Measurements from ENCODE around the gene LIPG. TPM values are rescaled to one million over a fixed set of nuclear protein-coding genes. Genes with fewer than 3 reads are reported as not detected.
"Not testable (repeated sequence)": the region's sequence is repeated elsewhere in the genome, so short reads cannot be mapped to it uniquely, and the experiment has no call there.

LIPG gene
- total RNA-seq, 1 donor from 2014 or later = 1.7 TPM

DNA sequence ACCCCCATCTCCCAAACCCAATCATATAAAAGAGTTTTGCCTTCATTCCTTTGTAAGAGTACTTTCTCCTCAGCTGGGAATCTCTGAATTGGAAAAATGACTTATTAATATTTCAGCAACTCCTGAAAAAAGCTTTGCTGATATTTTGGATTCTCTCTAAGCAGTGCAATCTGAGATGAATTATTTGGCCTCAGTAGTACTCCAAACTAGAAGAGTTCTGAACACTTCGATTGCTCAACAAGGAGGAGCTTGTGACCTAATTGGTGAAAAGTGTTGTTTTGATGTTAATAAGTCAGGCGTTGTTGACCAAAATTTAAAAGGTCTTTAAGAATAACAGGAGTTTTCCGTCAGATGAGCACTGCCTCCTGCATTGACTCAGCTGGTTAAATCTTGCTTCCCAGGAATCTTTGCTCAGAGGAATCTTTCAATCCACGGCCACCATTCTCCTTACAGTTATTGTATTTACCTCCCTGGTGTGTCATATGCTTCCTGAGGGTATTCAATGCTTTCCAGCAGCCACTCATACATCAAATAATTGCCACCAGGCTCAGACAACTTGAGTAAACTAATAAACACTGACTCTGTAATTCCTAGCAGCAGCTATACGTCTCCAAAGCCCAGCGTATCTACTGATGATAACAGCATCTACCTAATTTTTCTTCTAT lies 24.5 kb upstream of the LIPG start:
- intact Hi-C loops (cut with DNase I) = no loop called here
- no peak for DNase-seq (ENCODE audit: low spot score)

DNA sequence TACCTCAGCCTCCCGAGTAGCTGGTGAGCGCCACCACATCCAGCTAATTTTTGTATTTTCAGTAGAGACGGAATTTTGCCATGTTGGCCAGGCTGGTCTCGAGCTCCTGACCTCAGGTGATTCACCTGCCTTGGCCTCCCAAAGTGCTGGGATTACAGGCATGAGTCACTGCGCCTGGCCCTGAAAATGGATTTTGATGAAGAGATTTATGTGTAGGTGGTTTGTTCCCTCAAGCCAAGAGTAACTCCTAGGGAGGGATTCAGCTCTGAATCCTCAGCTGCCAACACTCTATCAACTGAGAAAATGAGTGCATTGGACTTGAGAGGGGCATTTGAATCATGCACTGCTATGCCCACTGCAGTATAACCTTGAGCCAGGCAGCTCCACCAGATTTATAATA lies 17.5 kb upstream of the LIPG start:
- intact Hi-C loops (cut with DNase I) = no loop called here
- DNase-seq (ENCODE audit: low spot score) = no peak

DNA sequence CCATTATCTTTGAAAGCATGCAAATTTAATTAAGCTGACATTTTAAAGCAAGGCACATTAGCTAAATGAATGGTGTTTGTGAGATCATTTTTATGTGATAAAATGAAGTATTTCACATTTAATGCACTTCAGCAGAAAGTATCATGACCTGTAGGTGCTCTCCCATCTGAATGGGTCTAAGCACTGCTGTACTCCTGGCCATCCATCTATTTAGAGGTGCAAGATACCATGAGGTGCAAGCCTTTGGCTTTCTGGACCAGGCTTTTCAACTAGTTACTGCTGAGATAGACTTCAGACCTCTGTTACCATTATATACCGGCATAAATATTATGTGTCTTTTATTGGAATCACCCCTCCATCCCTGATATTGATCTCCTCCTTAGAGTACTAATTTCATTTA lies 15.6 kb upstream of the LIPG start:
- no peak for DNase-seq (ENCODE audit: low spot score)
- intact Hi-C loops (cut with DNase I) = no loop called here

DNA sequence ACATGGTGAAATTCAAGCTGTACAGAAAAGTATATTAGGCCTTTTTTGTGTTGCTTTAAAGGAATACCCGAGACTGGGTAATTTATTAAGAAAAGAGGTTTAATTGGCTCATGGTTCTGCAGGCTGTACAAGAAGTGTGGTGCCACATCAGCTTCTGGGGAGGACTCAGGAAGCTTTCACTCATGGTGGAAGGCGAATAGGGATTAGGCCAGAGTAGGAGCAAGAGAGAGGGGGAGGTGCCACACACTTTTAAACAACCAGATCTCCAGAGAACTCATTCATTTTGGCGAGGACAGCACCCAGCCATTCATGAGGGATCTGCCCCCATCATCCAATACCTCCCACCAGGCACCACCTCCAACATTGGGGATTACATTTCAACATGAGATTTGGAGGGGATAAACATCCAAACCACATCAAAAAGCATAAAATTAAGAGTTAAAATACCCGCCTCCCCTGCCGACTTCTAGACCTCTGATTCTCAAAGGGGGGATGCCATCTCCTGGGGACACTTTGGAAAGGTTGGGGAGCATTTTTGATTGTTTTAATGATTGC lies 15.1 kb upstream of the LIPG start:
- DNase-seq (ENCODE audit: low spot score) = no peak
- intact Hi-C loops (cut with DNase I) = no loop called here

DNA sequence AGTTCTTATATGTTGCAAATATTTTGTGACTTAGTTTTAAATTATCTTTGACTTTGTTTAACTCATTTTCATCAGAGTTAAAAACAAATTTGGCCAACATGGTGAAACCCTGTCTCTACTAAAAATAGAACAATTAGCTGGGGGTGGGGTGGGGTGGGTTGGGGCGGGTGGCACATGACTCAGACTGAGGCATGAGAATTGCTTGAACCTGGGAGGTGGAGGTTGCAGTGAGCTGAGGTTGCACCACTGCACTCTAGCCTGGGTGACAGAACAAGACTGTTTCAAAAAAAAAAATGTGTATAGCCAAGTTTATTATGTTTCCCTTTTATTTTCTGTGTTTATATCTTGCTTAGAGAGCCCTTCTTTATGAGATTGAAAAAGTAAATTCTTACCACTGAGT lies 14.2 kb upstream of the LIPG start:
- no peak for DNase-seq (ENCODE audit: low spot score)
- intact Hi-C loops (cut with DNase I) = no loop called here

DNA sequence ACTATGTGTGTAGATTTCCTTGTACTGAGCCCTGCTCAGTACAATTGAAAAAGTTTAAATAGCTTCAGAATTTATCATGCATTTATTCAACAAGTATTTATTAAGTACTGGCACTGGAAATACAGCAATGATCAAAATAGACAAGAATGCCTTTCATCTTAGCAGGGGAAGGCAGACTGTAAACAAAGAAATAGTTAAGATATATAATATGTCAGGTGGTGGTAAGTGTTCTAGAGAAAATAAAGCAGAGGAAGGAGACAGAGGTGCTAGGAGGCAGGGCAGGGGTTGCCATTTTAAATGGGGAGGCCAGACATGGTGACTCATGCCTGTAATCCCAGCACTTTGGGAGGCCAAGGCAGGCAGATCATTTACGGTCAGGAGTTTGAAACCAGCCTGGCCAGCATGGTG lies 13.6 kb upstream of the LIPG start:
- DNase-seq (ENCODE audit: low spot score) = no peak
- intact Hi-C loops (cut with DNase I) = no loop called here

DNA sequence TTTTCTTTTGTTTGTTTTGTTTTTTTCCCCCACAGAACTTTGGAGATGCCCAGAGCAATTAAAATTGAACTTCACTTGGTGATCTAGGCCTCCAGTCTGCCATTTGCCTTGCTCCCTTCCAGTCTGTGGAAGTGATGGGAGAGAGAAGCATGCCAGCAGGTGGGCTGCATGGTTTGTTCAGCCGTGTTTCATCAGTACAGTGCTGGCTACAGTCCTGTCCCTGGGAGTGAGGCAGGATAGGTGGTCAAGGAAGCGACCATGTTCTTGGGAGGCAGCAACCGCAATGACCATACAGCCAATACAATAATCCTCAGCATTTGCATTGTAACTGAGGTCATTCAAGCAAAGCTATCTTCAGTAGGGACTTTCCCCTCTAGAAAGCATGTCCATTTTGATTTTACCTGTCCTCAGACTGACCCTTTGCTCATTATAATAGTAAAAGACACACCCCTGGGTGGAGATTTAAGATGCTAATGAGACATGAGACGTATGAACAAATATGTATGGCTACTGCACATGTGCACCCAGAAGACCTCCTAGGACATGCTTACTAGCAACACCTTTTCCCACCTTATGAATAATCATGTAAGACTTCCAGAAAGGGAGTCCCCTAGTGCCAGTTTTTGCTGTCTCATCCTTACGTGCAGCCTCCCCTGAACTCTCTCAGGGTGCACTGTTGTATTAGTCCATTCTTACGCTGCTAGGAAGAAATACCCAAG lies 11.1 kb upstream of the LIPG start:
- intact Hi-C loops (cut with DNase I) = no loop called here
- DNase-seq (ENCODE audit: low spot score) = no peak

DNA sequence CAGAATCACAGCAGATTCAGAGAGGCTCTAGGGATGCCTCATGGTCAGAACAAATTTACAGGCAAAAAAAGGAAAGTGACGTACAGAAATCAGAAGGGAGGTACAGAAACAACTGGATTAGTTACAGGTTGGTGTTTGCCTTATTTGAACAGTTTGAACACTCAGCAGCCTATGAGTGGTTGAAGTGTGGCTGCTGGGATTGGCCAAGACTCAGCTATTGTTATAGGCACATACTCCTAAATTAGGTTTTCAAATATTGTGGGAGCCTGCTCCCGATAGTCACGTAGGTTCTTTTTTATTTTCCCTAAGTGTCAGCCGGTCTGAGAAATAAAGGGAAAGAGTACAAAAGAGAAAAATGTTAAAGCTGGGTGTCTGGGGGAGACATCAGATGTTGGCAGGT lies 8.9 kb upstream of the LIPG start:
- DNase-seq (ENCODE audit: low spot score) = no peak
- intact Hi-C loops (cut with DNase I) = no loop called here

DNA sequence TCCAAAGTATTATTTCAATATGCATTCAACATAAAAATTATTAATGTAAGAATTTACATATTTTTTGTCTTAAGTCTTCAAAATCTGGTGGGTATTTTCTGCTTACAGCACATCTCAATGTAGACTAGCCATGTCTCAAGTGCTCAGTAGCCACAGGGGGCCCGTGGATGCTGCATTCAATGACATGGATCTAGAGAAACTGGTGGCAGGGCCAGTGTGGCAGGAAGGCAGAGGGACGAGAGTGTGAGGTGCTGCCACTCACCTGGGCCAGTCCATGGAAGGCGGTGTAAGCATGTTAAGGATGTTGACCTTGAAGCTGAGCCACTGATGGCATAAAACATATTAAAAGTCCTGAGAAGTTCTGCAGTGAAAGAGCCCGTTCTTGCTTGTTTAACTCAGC lies 6.2 kb upstream of the LIPG start:
- intact Hi-C loops (cut with DNase I) = loop anchor here (5.0 kb wide), 1 partner anchor 212 kb away; no protein-coding TSS in a partner anchor
- no peak for DNase-seq (ENCODE audit: low spot score)

DNA sequence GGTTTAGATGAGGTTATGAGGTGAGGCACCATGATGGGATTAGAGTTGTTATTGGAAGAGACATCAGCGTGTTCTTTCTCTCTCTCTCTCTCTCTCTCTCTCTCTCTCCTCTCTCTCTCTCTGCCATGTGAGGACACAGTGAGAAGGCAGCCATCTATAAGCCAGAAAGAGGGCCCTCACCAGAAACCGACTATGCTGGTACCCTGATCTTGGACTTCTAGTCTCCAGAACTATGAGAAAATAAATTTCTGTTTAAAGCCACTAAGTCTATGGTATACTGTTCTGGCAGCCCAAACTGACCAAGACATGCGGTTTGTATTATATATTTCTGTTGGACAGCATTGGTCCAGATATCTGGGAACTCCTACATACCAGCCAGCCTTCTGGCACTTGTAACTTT lies 3.5 kb upstream of the LIPG start:
- intact Hi-C loops (cut with DNase I) = loop anchor here (5.0 kb wide), 1 partner anchor 209 kb away; no protein-coding TSS in a partner anchor
- DNase-seq (ENCODE audit: low spot score) = no peak

DNA sequence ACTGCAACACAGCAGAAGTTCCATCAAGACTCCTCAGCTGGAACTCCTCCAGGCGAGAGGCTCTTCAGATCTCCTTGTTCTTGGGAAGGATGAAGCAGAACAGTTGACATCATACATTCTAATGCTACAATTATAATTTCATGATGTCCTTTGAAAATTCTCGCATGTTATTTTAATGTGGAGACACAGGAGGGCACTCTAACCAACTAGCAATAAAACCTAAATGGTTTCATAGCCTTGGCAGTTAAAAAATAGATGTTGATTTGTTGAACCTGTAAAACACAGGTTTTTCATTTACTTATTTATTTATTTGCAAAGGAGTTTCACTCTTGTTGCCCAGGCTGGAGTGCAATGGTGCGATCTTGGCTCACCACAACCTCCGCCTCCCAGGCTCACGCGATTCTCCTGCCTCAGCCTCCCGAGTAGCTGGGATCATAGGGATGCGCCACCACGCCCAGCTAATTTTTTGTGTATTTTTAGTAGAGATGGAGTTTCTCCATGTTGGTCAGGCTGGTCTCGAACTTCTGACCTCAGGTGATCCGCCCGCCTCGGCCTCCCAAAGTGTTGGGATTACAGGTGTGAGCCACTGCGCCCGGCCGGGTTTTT lies 2.4 kb upstream of the LIPG start:
- DNase-seq (ENCODE audit: low spot score) = not testable (repeated sequence)
- intact Hi-C loops (cut with DNase I) = loop anchor here (5.0 kb wide), 1 partner anchor 208 kb away; no protein-coding TSS in a partner anchor

DNA sequence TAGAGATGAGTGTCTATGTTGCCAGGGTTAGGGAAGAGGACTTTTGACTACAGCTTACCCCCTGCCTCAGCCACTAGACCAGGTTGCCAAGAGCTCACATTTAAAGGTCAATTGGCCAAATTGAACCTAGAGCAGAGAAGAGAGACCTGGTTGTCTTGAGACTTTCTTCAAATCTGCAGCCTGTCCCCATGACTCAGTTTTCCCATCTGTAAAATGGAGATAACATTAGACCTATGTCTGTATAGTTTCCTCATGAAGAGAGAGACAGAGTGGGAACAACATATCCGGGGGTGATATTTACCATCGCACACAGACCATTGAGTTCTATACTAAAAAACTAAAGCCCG lies 1.6 kb upstream of the LIPG start:
- no peak for DNase-seq (ENCODE audit: low spot score)
- intact Hi-C loops (cut with DNase I) = loop anchor here (2.0 kb wide), 1 partner anchor 299 kb away; no protein-coding TSS in a partner anchor

DNA sequence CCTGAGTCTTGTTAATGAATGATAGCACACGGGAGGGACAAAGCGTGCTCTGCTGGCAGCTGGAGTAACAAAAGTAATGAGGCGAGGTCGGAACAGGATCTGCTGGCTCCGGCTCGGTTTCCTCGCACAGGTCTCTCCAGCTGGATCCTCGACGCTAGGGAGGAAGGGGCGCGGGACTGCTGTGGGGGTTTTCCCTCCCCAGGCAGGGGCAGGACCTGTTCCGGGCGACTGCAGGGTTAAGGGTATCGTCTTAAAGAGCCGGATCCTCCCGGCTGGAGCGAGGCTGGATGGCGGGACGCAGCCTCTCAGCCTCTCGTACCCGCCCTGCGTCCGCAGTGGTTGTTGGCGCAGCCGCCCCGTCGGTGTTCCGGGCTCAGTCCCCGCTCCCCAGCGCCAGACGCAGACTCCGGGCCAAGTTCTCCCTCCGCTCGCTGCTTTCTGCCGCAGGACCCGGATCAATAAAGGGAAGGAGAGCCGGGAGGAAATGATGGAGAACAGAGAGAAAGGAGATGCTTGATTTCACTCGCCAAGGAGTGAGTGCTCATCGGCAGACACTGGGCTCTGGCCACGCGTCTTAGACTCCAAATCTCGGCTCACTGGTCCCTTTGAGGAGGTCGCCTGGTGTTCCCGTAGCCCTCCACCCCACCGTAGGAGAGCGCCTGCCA lies 1.1 kb upstream of the LIPG start:
- DNase-seq (ENCODE audit: low spot score) = no peak
- intact Hi-C loops (cut with DNase I) = loop anchor here (2.0 kb wide), 1 partner anchor 298 kb away; no protein-coding TSS in a partner anchor

DNA sequence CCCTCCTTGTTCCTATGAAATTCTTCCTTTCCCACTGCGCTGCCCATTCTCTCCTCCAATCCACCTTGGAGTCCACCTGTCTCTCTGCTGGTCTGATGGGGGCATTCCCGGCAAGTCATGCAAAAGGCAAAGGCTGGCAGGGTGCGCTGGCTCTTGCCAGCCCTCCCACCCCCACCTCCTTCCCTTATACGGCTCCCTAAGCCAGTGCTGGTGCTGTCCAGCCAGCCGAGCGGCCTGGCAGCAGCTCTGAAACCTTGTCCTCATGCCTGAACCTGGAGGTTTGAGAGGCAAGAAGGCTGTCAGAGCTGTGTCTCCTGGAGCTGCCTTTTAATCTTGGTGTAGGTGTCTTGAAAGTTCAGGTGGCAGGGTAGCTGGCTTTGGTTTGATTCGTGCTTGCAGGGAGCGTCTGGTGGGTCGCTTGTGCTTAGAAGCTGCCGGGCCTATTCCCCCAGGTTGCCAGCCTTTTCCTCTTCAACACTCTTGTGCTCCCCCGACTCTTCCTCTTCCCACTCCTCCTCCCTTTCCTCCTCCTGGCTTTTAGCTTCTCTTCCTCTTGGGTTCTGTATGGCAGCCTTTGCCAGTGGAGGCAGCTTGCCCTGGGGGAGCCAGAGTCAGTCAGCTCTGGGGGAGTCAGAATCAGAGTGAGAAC lies 748 bp downstream of the LIPG start:
- intact Hi-C loops (cut with DNase I) = no loop called here
- DNase-seq (ENCODE audit: low spot score) = no peak

DNA sequence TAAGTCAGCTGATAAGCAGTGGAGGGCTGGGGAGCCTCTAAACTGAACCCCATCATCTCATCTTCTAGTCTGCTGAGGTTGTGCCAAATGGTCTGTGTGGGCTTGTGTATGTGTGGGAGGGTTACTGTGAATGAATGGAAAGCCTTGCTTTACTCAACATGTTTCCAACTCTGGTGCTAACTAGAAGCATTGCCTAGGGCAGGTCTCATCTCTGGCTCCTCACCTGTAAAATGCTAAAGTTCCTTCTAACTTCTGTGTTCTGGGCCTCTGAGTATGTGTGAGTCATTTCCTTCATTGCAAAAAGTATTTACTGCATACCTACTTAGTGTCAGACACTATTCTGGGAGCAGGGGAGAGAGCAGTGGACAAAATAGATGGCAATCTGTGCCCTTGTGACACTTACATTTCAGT lies 1.3 kb downstream of the LIPG start:
- intact Hi-C loops (cut with DNase I) = no loop called here
- no peak for DNase-seq (ENCODE audit: low spot score)

DNA sequence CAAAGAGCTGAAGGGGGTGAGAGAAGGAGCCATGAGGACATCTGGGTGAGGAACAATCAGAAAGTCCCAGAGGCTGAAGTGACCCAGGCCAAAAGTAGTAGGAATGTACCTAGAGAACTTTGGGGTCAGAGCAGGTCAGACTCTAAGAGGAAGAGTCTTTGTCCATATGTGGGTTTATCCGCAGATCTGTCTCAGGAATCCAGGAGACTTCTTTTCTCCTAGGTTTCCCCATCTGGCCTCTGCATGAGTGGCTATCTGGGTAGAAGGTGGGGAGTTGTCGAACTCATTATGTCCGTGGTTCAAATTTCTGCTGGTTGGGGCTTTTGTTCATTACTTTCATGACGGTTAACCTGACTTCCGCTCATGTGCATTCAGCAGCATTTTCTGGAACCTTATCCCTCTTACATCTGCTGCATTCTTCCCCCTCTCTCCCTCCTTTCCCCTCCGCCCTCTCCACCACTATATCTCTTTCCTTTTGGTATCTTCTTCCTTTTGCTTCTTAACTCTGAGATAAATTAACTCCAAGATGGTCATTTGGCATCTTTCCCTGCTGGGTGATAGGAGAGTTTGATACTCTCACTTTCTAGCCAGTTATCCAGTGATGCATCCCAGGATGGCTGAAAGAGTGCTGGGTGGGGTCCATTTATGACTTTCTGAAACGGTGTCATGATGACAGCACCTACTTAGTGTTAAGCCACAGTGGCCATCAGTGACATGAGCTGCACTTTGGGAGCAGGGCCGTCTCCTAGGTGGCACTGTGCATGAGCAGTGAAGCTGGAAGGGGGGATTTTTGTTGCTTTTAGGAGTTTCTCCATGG lies 2.1 kb downstream of the LIPG start:
- no peak for DNase-seq (ENCODE audit: low spot score)
- intact Hi-C loops (cut with DNase I) = no loop called here

DNA sequence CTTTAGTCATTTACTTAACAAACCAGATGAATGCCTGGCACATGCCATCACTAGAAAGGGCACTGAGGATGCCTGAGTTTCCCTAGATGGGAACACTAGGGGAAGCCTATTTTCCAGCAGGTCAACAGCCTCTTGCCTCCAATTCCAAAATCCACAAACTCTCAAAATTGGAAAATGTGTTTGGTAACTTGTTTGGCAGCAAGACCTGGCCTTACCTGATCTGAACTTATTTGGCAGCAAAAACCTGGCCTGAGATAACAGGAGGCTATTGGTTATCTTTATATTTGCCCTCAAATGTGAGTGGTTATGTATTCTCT lies 2.6 kb downstream of the LIPG start:
- DNase-seq (ENCODE audit: low spot score) = no peak
- intact Hi-C loops (cut with DNase I) = no loop called here

DNA sequence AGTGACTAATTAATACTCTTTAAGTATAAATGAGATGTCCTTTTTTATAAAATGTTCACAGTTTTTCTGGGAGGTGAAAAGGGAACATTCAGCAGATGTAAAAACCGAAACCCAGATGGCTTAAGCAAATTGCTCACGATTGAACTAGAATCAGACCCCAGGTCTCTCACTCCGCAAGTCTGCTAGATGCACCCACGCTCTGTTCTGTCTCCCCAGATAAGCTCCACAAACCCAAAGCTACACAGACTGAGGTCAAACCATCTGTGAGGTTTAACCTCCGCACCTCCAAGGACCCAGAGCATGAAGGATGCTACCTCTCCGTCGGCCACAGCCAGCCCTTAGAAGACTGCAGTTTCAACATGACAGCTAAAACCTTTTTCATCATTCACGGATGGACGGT lies 3.2 kb downstream of the LIPG start:
- DNase-seq (ENCODE audit: low spot score) = no peak
- intact Hi-C loops (cut with DNase I) = no loop called here

DNA sequence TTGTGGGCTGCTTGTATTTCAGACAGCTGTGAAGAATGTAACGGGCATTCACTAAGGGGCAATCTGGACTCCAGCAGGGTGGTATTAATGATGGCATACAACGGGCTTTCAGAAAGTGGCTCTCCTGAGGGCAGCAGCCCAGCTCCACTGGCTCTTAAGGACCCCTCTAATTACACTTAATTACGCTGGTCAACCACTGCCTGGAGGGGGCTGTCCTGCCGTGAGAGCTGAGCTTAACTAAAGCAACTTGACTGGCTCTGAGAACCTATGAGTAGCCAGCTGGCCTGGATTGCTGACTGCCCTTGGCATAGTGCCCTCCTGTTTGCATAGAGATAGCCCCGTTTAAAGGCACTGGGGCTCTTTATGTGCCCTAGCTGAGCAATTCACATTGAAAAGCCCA lies 3.8 kb downstream of the LIPG start:
- no peak for DNase-seq (ENCODE audit: low spot score)
- intact Hi-C loops (cut with DNase I) = no loop called here

Measured in cardiac septum (tissue), 1 donor.